Osteoblast (primary cell): ENCODE measurements around the gene LCLAT1. TPM values are rescaled to one million over a fixed set of nuclear protein-coding genes. Genes with fewer than 3 reads are reported as not detected.

Source experiments
- DNase-seq: peaks from one replicate; pipeline ENCODE4 v3.0.0; 2011; ENCODE audit warnings: low spot score, mixed read lengths; ENCODE audit not compliant: insufficient read length; ENCODE audit errors: missing footprints
- H2AFZ ChIP-seq: 2 replicates; pipeline ENCODE4 v1.6.0; 2011; ENCODE audit warnings: mild to moderate bottlenecking, low read length
- H3K27ac ChIP-seq: 2 replicates; pipeline ENCODE4 v1.5.1; 2011; ENCODE audit warnings: mild to moderate bottlenecking, low read depth, low read length, moderate library complexity
- H3K27me3 ChIP-seq: 2 replicates; pipeline ENCODE4 v1.6.0; 2012; ENCODE audit warnings: mild to moderate bottlenecking, control low read depth, inconsistent platforms, low read length, moderate library complexity; ENCODE audit not compliant: insufficient read depth
- H3K36me3 ChIP-seq: 2 replicates; pipeline ENCODE4 v1.5.1; 2011; ENCODE audit warnings: mild to moderate bottlenecking, low read length, control low read depth, moderate library complexity; ENCODE audit not compliant: insufficient read depth
- H3K4me1 ChIP-seq: 2 replicates; pipeline ENCODE4 v1.5.1; 2011; ENCODE audit warnings: mild to moderate bottlenecking, low read length, control low read depth, moderate library complexity; ENCODE audit not compliant: insufficient read depth
- H3K4me2 ChIP-seq: 2 replicates; pipeline ENCODE4 v1.6.0; 2011; ENCODE audit warnings: mild to moderate bottlenecking, low read length; ENCODE audit not compliant: insufficient read depth
- H3K4me3 ChIP-seq: fragments of 200-600 bp; sonication (generic); 3 replicates; pipeline ENCODE4 v1.5.1; 2012; ENCODE audit warnings: mild to moderate bottlenecking, low read length, inconsistent platforms; ENCODE audit not compliant: insufficient read depth
- H3K79me2 ChIP-seq: 2 replicates; pipeline ENCODE4 v1.6.0; 2012; ENCODE audit warnings: mild to moderate bottlenecking, low read length, control low read depth, inconsistent platforms; ENCODE audit not compliant: insufficient read depth
- H3K9me3 ChIP-seq: 2 replicates; pipeline ENCODE4 v1.5.1; 2011; ENCODE audit warnings: low read depth, low read length, control low read depth
- H4K20me1 ChIP-seq: 2 replicates; pipeline ENCODE4 v1.6.0; 2012; ENCODE audit warnings: mild to moderate bottlenecking, low read length, control low read depth; ENCODE audit not compliant: insufficient read depth
- total RNA-seq: library from RNA; depleted of rRNA; stranded (reverse); fragments of >200 nt; gene quantifications from 2 replicates; pipeline ENCODE4 v1.2.3, GENCODE V29; 2012
- TF ChIP-seq, protein P1 (sequence below): IDR thresholded peaks from 2 replicates; pipeline ENCODE4 v1.5.1; 2011; ENCODE audit warnings: mild to moderate bottlenecking, low read depth, low read length, moderate library complexity; ENCODE audit errors: extremely low read depth

LCLAT1 gene
- total RNA-seq, 1 donor: 29.7 TPM

GRCh38 chr2:30670453-30670852, 223.4 kb downstream of the LCLAT1 start:
- no peaks in the 10 kb centered on the region for H4K20me1 ChIP-seq
- H3K27ac ChIP-seq: no peak overlapping the region
- peaks cover 11% of the 10 kb centered on the region for H3K4me1 ChIP-seq
- H3K36me3 ChIP-seq: no peaks in the 10 kb centered on the region
- H3K9me3 ChIP-seq: no peaks in the 10 kb centered on the region
- no peak overlapping the region for H3K4me3 ChIP-seq
- DNase-seq: no peak
- H2AFZ ChIP-seq: no peak overlapping the region
- H3K4me2 ChIP-seq: no peak overlapping the region
- H3K27me3 ChIP-seq: no peaks in the 10 kb centered on the region
- no peaks in the 10 kb centered on the region for H3K79me2 ChIP-seq
- TF ChIP-seq, protein P1, sequence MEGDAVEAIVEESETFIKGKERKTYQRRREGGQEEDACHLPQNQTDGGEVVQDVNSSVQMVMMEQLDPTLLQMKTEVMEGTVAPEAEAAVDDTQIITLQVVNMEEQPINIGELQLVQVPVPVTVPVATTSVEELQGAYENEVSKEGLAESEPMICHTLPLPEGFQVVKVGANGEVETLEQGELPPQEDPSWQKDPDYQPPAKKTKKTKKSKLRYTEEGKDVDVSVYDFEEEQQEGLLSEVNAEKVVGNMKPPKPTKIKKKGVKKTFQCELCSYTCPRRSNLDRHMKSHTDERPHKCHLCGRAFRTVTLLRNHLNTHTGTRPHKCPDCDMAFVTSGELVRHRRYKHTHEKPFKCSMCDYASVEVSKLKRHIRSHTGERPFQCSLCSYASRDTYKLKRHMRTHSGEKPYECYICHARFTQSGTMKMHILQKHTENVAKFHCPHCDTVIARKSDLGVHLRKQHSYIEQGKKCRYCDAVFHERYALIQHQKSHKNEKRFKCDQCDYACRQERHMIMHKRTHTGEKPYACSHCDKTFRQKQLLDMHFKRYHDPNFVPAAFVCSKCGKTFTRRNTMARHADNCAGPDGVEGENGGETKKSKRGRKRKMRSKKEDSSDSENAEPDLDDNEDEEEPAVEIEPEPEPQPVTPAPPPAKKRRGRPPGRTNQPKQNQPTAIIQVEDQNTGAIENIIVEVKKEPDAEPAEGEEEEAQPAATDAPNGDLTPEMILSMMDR: no peak

- Histone ChIP-seq H3K4me1 (no peaks in the 10 kb centered on the region), H2AFZ (no peak overlapping the region), H3K79me2 (no peaks in the 10 kb centered on the region), H3K27ac (no peak overlapping the region), H4K20me1 (no peaks in the 10 kb centered on the region), H3K4me2 (no peak overlapping the region), H3K27me3 (no peaks in the 10 kb centered on the region), H3K4me3 (no peak overlapping the region), H3K9me3 (no peaks in the 10 kb centered on the region), H3K36me3 (no peaks in the 10 kb centered on the region)
- no peak for DNase-seq
- TF ChIP-seq, protein P1: no peak
These were observed 226.1 kb downstream of the LCLAT1 start for GRCh38 chr2:30673127-30673526.

DNA sequence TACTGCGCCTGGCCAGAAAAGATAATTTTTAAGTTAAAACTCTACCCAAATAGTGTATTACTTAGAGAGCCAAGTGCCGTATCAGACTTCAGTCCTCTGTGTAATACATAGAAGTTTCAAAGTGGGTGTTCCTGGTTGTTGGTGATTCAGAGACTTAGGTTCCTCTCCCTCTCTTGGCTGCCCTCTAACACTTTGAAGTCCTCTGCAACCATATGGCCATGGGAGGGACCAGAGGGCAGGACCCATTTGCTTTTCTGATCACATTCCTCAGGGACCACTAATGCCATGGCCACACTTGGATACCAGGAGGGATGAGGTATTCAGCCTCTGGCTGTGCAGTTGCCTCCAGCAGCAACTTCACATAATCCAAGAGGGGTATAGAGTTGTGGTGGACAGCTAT, 228.7 kb downstream of the LCLAT1 start:
- Histone ChIP-seq H2AFZ (no peak overlapping the region), H3K36me3 (no peaks in the 10 kb centered on the region), H3K27ac (no peak overlapping the region), H3K4me2 (no peak overlapping the region), H3K4me3 (no peak overlapping the region), H4K20me1 (no peaks in the 10 kb centered on the region), H3K27me3 (no peaks in the 10 kb centered on the region), H3K4me1 (no peaks in the 10 kb centered on the region), H3K9me3 (no peaks in the 10 kb centered on the region), H3K79me2 (no peaks in the 10 kb centered on the region)
- peak; percentile 89 for DNase-seq
- TF ChIP-seq, protein P1: no peak

DNA sequence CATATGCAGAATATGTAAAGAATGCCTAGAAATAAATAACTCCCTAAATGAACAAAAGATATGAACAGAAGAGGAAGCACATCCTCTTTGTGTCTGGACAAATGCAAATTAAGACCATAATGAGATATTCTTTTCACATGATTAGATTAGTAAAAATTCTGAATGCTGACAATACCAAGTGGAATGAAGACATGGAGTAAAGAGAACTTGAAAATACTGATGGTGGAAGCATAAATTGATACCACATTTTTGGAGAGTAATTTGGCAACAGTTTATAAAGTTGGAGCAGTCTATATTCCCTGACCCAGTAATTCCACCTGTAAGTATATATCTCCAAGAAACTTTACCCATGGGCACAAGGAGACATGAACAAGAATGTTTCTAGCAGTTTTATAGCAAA, 230.2 kb downstream of the LCLAT1 start:
- H4K20me1 ChIP-seq: no peaks in the 10 kb centered on the region
- TF ChIP-seq, protein P1: no peak
- H3K4me2 ChIP-seq: no peak overlapping the region
- H3K27me3 ChIP-seq: no peaks in the 10 kb centered on the region
- DNase-seq: no peak
- no peaks in the 10 kb centered on the region for H3K36me3 ChIP-seq
- no peak overlapping the region for H3K4me3 ChIP-seq
- H3K79me2 ChIP-seq: no peaks in the 10 kb centered on the region
- no peak overlapping the region for H3K27ac ChIP-seq
- H2AFZ ChIP-seq: no peak overlapping the region
- H3K4me1 ChIP-seq: no peaks in the 10 kb centered on the region
- H3K9me3 ChIP-seq: no peaks in the 10 kb centered on the region
